Ovary (tissue), 3 donors: ENCODE results near the gene CBLN3.

Experiments used
- CTCF ChIP-seq, 3 donors: fragments of 450-650 bp in 2 of 3; fragments of 200-600 bp in 1 of 3; IDR thresholded peaks; one replicate each; pipeline versions ENCODE4 v1.5.1 to v1.8.0; 2016 to 2022; ENCODE audit warnings: antibody characterized with exemption in 3 of 3, mild to moderate bottlenecking in 1 of 3
- POLR2A ChIP-seq: fragments of 450-650 bp; IDR thresholded peaks from one replicate; pipeline ENCODE4 v1.6.1; 2017; ENCODE audit warnings: antibody characterized with exemption, mild to moderate bottlenecking, moderate library complexity
- donor health status: DM: no; HTN: no; CAD: no.

GRCh38 chr14:24441904-24442239 lies 12.4 kb upstream of the CBLN3 start:
- TF ChIP-seq CTCF (IDR thresholded peaks at IDR 0.05) (no peak), POLR2A (no peak)
